HG03108 (cell line): ENCODE results near the gene THRSP.
"Not testable (repeated sequence)": the region's sequence is repeated elsewhere in the genome, so short reads cannot be mapped to it uniquely, and the experiment has no call there.

Source experiments
- ATAC-seq: cut with Tn5 transposase; IDR thresholded peaks from one replicate; pipeline ENCODE4 v1.9.1; 2021; ENCODE audit warnings: moderate library complexity; ENCODE audit not compliant: unreplicated experiment

THRSP gene, protein sequence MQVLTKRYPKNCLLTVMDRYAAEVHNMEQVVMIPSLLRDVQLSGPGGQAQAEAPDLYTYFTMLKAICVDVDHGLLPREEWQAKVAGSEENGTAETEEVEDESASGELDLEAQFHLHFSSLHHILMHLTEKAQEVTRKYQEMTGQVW

DNA sequence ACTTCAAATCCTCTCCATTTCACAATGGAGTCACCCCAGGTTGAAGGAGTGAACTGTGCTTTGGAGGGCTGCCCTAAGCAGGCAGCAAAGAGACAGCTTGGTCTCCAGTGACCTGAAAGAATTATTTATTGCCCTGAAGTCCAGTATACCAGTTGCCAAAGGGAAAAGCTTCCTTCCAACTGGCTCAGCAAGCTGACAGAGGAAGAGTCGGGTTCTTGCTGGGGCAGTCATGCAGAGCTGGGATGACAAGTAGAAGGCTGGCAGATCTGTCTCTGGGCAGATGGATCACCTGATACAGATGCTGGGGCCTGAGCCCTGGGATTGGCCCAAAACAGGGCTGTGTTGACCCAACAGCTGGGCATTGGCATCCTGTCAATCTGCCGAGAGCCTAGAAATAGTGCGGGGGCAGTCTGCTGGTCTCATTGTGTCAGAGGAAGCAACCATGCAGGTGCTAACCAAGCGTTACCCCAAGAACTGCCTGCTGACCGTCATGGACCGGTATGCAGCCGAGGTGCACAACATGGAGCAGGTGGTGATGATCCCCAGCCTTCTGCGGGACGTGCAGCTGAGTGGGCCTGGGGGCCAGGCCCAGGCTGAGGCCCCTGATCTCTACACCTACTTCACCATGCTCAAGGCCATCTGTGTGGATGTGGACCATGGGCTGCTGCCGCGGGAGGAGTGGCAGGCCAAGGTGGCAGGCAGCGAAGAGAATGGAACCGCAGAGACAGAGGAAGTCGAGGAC is at the start of gene THRSP:
TSS of gene THRSP (plus strand) at position 422 of the 742 bp plus-strand sequence. CDS start at position 443, 21 bp downstream.
- ATAC-seq, result no peak

DNA sequence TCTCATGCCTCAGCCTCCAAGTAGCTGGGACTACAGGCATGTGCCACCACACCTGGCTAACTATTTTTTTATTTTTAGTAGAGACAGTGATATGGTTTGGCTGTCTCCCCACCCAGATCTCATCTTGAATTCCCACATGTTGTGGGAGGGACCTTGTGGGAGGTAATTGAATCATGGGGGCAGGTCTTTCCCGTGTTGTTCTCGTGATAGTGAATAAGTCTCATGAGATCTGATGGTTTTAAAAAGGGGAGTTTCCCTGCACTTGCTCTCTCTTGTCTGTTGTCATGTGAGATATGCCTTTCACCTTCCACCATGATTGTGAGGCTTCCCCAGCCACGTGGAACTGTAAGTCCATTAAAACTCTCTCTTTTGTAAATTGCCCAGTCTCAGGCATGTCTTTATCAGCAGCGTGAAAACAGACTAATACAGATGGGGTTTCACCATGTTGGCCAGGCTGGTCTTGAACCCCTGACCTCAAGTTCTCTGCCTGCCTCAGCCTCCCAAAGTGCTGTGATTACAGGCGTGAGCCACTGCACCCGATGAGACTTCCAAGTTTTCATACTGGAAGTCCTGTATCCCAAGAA is 48.6 kb upstream of the THRSP start:
- ATAC-seq, result not testable (repeated sequence)

GRCh38 chr11:78015878-78016277 is 47.8 kb upstream of the THRSP start:
- ATAC-seq, result no peak

GRCh38 chr11:78019808-78020207 is 43.9 kb upstream of the THRSP start:
- no peak for ATAC-seq

- ATAC-seq, result no peak
These were observed 43.4 kb upstream of the THRSP start for GRCh38 chr11:78020246-78020645.

- no peak for ATAC-seq
These were observed 42.0 kb upstream of the THRSP start for GRCh38 chr11:78021611-78022010.

- no peak for ATAC-seq
These were observed 41.0 kb upstream of the THRSP start, which contains the start of gene KCTD14 for GRCh38 chr11:78022397-78023396. Gene KCTD14, minus strand, starts transcription at chr11:78023276. Its CDS starts 27 bp downstream, at chr11:78023249.

- ATAC-seq, result no peak
These were observed 40.2 kb upstream of the THRSP start for GRCh38 chr11:78023426-78023825.

GRCh38 chr11:78025378-78025777 is 38.3 kb upstream of the THRSP start:
- no peak for ATAC-seq

GRCh38 chr11:78027759-78028158 is 35.9 kb upstream of the THRSP start:
- ATAC-seq, result no peak

DNA sequence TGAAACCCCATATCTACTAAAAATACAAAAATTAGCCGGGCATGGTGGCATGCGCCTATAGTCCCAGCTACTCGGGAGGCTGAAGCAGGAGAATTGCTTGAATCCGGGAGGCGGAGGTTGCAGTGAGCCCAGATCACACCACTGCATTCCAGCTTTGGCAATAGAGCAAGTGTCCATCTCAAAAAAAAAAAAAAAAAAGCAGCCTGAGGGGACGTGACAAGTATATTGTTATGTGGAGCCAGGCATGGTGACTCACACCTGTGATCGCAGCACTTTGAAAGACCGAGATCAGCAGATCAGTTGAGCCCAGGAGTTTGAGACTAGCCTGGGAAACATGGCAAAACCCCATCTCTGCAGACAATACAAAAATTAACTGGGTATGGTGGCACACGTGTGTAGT is 35.2 kb upstream of the THRSP start:
- ATAC-seq, result not testable (repeated sequence)

GRCh38 chr11:78030429-78031325 is 33.0 kb upstream of the THRSP start:
- ATAC-seq, result no peak

- ATAC-seq, result peak; percentile 84
These were observed 32.0 kb upstream of the THRSP start for GRCh38 chr11:78031629-78032028.

- no peak for ATAC-seq
These were observed 31.6 kb upstream of the THRSP start for GRCh38 chr11:78032090-78032489.

DNA sequence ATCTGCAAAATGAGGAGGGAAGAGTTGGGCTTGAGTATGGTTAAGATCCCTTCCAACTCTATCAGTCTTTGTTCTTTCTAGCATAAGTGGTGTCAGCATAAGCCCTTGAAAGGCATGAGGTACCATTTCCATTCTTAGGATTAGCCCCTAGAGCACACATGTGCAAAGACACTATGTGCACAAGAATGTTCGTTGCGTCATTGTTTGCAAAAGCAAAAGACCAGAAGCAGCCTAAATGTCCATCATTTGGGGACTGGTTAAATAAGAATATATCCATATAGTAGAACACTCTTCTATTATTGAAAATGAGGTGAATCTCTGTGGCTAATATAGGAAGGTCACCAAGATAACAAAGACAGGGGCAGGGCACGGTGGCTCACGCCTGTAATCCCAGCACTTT is 30.6 kb upstream of the THRSP start:
- ATAC-seq, result no peak

DNA sequence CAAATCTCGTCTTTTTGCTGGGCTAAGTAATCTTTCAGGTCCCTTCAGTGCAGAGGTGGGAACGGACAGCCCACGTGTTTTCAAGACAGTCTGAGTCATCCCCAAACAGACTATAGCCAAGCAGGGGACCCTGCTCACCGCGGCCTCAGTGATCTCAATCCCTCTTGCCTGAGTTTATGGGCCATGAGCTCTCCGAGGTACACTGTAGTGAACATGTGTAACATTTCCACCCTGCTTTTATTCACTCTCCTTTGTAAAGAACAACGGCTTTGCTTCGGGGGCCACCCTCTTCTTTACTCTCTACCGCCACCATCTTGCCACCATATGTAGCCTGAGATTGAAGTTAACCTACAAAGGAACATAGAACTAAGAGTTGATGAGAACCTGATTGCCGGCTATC is 29.0 kb upstream of the THRSP start:
- no peak for ATAC-seq

GRCh38 chr11:78036313-78036712 is 27.3 kb upstream of the THRSP start:
- no peak for ATAC-seq

GRCh38 chr11:78037056-78037455 is 26.6 kb upstream of the THRSP start:
- ATAC-seq, result no peak

- ATAC-seq, result no peak
These were observed 25.6 kb upstream of the THRSP start for GRCh38 chr11:78037825-78038620.
